HEK293T (cell line): ENCODE measurements around the gene KHDC3L.
"Not testable (repeated sequence)": the region's sequence is repeated elsewhere in the genome, so short reads cannot be mapped to it uniquely, and the experiment has no call there.

ENCODE experiments used
- CTCF ChIA-PET: fragments of 350-600 bp; formaldehyde crosslinking; extraction: SDS; loops from one replicate; lab custom pipeline; 2021; ENCODE audit warnings: antibody characterized with exemption, inconsistent platforms; lab: Yijun Ruan, JAX
- POLR2A ChIA-PET: fragments of 350-600 bp; formaldehyde crosslinking; extraction: SDS; loops from one replicate; lab custom pipeline; 2020; ENCODE audit warnings: antibody characterized with exemption, inconsistent platforms; lab: Yijun Ruan, JAX
- DNase-seq: peaks from one replicate; pipeline ENCODE4 v3.0.0; 2012; ENCODE audit warnings: mixed read lengths; ENCODE audit errors: extremely low spot score
- ARNT ChIP-seq: fragments of 450-650 bp; IDR thresholded peaks from 2 replicates; pipeline ENCODE4 v1.6.1; 2017; ENCODE audit warnings: mild to moderate bottlenecking
- BHLHE40 ChIP-seq: fragments of 450-650 bp; IDR thresholded peaks from 2 replicates; pipeline ENCODE4 v1.6.1; 2016; ENCODE audit warnings: mild to moderate bottlenecking, moderate library complexity, borderline replicate concordance
- CTBP1 ChIP-seq: fragments of 450-650 bp; IDR thresholded peaks from 2 replicates; pipeline ENCODE4 v1.6.1; 2016; ENCODE audit warnings: borderline replicate concordance
- ELF4 ChIP-seq: fragments of 450-650 bp; IDR thresholded peaks from 2 replicates; pipeline ENCODE4 v1.6.1; 2017; ENCODE audit warnings: antibody characterized with exemption
- FOXA1 ChIP-seq: fragments of 450-650 bp; IDR thresholded peaks from 2 replicates; pipeline ENCODE4 v1.6.1; 2016; ENCODE audit warnings: mild to moderate bottlenecking
- FOXK2 ChIP-seq: fragments of 450-650 bp; IDR thresholded peaks from 2 replicates; pipeline ENCODE4 v1.6.1; 2016; ENCODE audit warnings: mild to moderate bottlenecking
- FOXM1 ChIP-seq: fragments of 450-650 bp; IDR thresholded peaks from 2 replicates; pipeline ENCODE4 v1.6.1; 2017; ENCODE audit warnings: mild to moderate bottlenecking, borderline replicate concordance
- HDGF ChIP-seq: fragments of 450-650 bp; IDR thresholded peaks from 2 replicates; pipeline ENCODE4 v1.6.1; 2017; ENCODE audit warnings: antibody characterized with exemption, borderline replicate concordance
- L3MBTL2 ChIP-seq: fragments of 450-650 bp; conservative IDR thresholded peaks from 2 replicates; pipeline ENCODE4 v1.6.1; 2016; ENCODE audit warnings: mild to moderate bottlenecking
- LEF1 ChIP-seq: fragments of 450-650 bp; IDR thresholded peaks from 2 replicates; pipeline ENCODE4 v1.6.1; 2017; ENCODE audit warnings: mild to moderate bottlenecking, borderline replicate concordance
- NFRKB ChIP-seq: fragments of 450-650 bp; IDR thresholded peaks from 2 replicates; pipeline ENCODE4 v1.6.1; 2016; ENCODE audit warnings: mild to moderate bottlenecking, moderate library complexity
- SP1 ChIP-seq: fragments of 450-650 bp; IDR thresholded peaks from 2 replicates; pipeline ENCODE4 v1.6.1; 2017
- SUZ12 ChIP-seq: fragments of 450-650 bp; IDR thresholded peaks from 2 replicates; pipeline ENCODE4 v1.6.1; 2016; ENCODE audit warnings: mild to moderate bottlenecking
- TARDBP ChIP-seq: fragments of 450-650 bp; IDR thresholded peaks from 2 replicates; pipeline ENCODE4 v1.6.1; 2016
- ZNF384 ChIP-seq: fragments of 450-650 bp; IDR thresholded peaks from 2 replicates; pipeline ENCODE4 v1.6.1; 2016
- TF ChIP-seq, protein P1 (sequence below): fragments of 450-650 bp; IDR thresholded peaks from 2 replicates; pipeline ENCODE4 v1.6.1; 2016

Gene KHDC3L

DNA sequence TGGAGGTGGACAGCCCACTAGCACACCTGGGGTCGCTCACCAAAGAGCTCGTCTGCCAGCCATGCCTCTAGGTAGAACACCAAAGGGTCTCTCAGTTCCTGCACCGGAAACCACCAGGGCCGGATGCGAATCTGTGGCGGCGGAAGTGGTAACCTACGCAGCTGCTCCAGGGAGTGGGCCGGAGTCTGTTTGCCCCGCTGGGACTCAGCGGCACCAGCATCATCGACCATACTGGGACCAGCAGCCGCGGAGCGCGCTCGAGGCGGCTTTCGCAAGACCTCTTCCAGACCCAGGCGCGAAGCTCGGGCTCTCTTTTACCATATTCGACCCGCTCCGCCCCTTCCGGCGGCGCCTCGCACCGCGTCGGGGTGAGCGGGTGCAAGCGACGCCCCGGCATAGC lies 7.1 kb downstream of the KHDC3L start, which contains the start of gene OOEP:
Gene OOEP, minus strand, starts transcription at position 335 of the 400 bp plus-strand sequence. Its CDS starts 105 bp downstream, at position 230.
- ChIA-PET POLR2A (no interaction called here), CTCF (no interaction called here)
- no peak for DNase-seq
- TF ChIP-seq ARNT (no peak), HDGF (no peak), FOXM1 (no peak), NFRKB (no peak), CTBP1 (no peak), SUZ12 (no peak), LEF1 (no peak), FOXK2 (no peak), ELF4 (no peak), TARDBP (no peak), BHLHE40 (no peak), SP1 (no peak), L3MBTL2 (no peak), ZNF384 (no peak), FOXA1 (no peak)
- TF ChIP-seq, protein P1, sequence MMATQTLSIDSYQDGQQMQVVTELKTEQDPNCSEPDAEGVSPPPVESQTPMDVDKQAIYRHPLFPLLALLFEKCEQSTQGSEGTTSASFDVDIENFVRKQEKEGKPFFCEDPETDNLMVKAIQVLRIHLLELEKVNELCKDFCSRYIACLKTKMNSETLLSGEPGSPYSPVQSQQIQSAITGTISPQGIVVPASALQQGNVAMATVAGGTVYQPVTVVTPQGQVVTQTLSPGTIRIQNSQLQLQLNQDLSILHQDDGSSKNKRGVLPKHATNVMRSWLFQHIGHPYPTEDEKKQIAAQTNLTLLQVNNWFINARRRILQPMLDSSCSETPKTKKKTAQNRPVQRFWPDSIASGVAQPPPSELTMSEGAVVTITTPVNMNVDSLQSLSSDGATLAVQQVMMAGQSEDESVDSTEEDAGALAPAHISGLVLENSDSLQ: no peak

DNA sequence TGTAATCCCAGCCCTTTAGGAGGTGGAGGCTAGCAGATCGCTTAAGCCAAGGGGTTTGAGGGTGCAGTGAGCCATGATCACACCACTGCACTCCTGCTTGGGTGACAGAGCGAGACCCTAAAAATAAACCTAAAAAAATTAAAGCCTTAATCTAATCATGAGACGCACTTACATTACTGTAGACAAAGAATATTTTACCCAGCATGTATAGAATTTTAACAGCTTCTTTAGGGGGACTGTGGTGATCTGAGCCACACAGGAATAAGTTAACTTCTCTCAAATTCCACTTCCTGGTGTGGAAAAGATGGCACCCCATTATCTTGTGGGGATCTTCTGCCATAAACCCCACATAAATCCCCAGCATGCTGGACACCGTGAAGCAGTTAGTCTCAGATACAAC lies 9.5 kb downstream of the KHDC3L start:
- ChIA-PET CTCF (no interaction called here), POLR2A (no interaction called here)

DNA sequence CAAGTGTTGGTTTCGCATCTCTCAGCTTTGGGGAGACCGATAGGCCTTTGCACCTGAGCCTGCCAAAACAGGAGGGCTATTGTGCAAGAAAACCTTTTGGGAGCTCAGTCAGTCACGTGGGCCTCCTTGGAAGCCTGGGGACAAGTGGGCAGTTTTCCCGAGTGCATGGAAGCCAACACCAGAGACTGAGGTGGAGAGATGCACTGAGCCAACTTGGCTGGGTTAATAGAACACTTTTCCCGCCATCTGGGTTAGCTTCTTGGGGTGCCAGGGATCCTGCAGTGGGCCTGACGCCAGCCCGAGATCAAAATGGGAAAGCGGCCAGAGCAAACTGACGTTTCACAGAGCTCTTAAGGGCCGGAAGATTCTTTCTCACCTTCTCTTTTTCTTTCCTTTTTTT lies 10.1 kb downstream of the KHDC3L start:
- ChIA-PET POLR2A (no interaction called here), CTCF (no interaction called here)
- TF ChIP-seq FOXM1 (no peak), TARDBP (no peak), LEF1 (no peak), CTBP1 (no peak), BHLHE40 (no peak), SUZ12 (no peak), ARNT (no peak), FOXA1 (no peak), ELF4 (no peak)
- TF ChIP-seq, protein P1: no peak
- DNase-seq: no peak

More for the DNA sequence above, 9.5 kb downstream of the KHDC3L start:
- TF ChIP-seq ZNF384: no peak
- TF ChIP-seq FOXK2: no peak
- no peak for TF ChIP-seq LEF1
- no peak for TF ChIP-seq SP1
- no peak for TF ChIP-seq FOXA1
- no peak for TF ChIP-seq ARNT
- no peak for TF ChIP-seq L3MBTL2
- no peak for TF ChIP-seq TARDBP
- TF ChIP-seq CTBP1: no peak
- TF ChIP-seq NFRKB: no peak
- no peak for TF ChIP-seq HDGF
- TF ChIP-seq SUZ12: no peak
- DNase-seq: no peak

DNA sequence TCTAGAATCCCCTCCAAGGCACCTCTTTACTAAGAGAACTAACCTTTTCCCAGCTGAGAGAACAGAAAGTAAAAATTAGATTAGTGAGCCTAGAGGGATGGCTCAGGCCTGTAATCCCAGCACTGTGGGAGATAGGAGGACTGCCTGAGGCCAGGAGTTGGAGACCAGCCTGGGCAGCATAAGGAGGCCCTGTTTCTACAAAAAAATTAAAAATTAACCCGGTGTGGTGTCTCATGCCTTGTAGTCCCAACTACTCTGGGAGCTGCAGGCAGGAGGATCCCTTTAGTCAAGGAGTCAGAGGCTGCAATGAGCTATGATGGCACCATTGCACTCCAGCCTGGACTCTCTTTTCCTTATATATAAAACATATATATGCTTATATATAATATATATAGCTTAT lies 12.8 kb downstream of the KHDC3L start:
- POLR2A ChIA-PET: no interaction called here
- DNase-seq: no peak
- CTCF ChIA-PET: no interaction called here
- no peak for TF ChIP-seq BHLHE40
- no peak for TF ChIP-seq L3MBTL2
- TF ChIP-seq LEF1: no peak
- TF ChIP-seq TARDBP: no peak
- TF ChIP-seq, protein P1: no peak

DNA sequence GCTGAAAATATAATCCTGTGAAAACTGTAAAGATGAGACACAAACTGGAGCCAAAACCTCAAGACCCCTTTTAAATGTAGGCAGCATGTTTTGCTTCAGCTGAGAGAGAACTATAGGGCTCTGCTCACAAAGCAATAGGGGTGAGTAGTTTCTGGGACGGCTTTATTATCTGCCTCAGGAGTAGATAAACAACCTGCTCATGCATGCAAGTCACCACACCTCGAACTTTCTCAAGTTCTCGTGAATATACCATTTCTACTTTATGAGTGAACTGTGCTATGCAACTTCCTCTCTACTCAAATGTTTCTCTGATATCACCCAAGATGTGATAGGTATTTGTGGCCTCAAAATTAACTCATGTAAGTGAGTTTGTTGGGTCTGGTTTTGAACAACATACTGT lies 14.8 kb downstream of the KHDC3L start:
- DNase-seq: no peak
- ChIA-PET CTCF (interaction anchor here (0.8 to 1.6 kb wide), 2 partner anchors 12 to 156 kb away, joined by 3 to 4 read pairs; no protein-coding TSS in a partner anchor), POLR2A (no interaction called here)
- no peak for TF ChIP-seq HDGF
- no peak for TF ChIP-seq SUZ12
- no peak for TF ChIP-seq NFRKB
- TF ChIP-seq, protein P1: no peak
- TF ChIP-seq ZNF384: no peak
- no peak for TF ChIP-seq TARDBP
- no peak for TF ChIP-seq CTBP1
- TF ChIP-seq FOXA1: no peak

DNA sequence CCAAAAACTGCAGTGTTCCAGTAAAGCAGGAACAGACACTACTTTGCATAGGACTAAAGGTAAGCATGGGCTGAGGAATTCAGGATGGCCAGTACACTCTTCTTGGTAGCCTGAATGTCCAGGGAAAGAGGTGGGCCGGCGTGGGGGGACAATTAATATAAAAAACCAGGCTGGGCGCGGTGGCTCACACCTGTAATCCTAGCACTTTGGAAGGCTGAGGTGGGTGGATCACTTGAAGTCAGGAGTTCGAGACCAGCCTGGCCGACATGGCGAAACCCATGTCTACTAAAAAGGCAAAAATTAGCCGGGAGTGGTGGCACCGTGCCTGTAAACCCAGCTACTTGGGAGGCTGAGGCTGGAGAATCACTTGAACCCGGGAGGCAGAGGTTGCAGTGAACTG lies 19.1 kb downstream of the KHDC3L start:
- CTCF ChIA-PET, DNase-seq, POLR2A ChIA-PET: not testable (repeated sequence)
